RPMI7951 (cell line): Measurements from ENCODE around the gene OTOG. TPM values are rescaled to one million over a fixed set of nuclear protein-coding genes. Genes with fewer than 3 reads are reported as not detected.

Source experiments
- DNase-seq: peaks from one replicate; pipeline ENCODE4 v3.0.0-alpha.2; 2012; ENCODE audit warnings: low read depth
- total RNA-seq: library from RNA; depleted of rRNA; stranded (reverse); fragments of >200 nt; shearing (Covaris generic); gene quantifications from 2 replicates; pipeline ENCODE4 v1.2.3, GENCODE V29; 2014

The OTOG gene
- total RNA-seq, 1 experiment from 2014 or later, result not detected

DNA sequence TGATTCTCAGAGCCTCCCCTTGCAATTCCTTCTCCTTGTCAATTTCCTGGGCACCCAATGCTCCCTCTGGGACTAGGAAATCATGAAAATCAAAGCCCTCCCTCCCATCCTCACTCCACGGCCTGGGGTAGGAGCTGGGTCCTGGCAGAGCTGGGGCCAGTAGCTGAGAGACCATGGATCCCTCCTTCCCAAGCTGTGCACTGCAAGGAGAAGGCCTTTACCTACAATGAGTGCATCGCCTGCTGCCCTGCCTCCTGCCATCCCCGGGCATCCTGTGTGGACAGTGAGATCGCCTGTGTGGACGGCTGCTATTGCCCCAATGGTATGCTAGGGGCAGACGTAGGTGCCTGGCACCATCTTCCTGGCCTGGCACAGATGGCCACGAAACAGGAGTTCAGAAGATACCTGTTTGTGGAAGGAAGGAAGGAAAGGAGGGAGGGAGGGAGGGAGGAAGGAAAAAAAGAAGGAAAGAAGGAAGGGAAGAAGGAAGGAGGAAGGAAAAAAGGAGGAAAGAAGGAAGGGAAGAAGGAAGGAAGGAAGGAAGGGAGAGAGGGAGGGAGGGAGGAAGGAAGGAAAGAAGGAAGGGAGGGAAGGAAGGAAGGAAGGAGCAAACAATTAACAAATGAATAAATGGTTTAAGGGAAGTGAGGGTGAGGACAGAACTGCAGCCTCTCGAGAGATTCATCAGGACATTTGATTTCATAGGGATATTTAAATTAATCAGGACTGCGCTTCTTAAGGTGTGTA, 12.5 kb downstream of the OTOG start:
- DNase-seq, result no peak

- no peak for DNase-seq
Observed at GRCh38 chr11:17560281-17561110, 13.4 kb downstream of the OTOG start.

DNA sequence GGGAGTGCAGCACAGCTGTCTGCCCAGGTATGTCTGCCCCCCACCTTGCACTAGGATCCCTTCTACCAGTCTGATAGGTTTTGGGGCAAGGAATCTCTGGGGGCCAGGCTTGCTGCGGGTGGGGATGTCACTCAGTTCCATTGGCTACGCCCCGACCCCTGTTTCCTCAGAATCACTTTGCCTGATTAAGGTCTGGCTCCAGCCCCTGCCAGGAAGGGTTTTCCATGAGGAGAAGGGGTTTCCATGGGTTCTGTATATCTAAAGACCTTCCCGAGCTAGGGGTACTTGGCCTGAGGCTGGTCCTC, 14.0 kb downstream of the OTOG start:
- DNase-seq, result no peak

- DNase-seq, result no peak
Observed at GRCh38 chr11:17561526-17561925, 14.5 kb downstream of the OTOG start.

GRCh38 chr11:17563231-17563646, 16.2 kb downstream of the OTOG start:
- peak; percentile 1 for DNase-seq

GRCh38 chr11:17563961-17564686, 17.1 kb downstream of the OTOG start:
- DNase-seq, result no peak

GRCh38 chr11:17564687-17565042, 17.6 kb downstream of the OTOG start:
- no peak for DNase-seq

DNA sequence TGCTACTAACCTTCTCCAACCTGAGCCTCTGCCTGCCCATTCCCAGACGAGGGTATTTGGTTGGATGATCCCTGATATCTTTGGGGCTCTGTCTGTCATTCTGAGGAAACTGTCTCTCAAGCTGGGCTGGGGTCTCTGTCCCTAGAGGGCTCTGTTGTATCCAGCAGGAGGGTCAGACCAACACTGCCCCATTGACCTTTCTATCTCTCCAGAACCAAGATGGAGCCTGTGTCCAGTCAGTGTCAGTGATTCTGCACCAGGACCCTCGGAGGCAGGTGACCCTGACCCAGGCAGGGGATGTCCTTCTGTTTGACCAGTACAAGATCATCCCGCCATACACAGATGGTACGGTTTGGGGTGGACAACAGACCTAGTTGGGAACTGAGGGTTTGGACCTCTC, 21.9 kb downstream of the OTOG start:
- no peak for DNase-seq

GRCh38 chr11:17570034-17570433, 23.0 kb downstream of the OTOG start:
- DNase-seq, result no peak

GRCh38 chr11:17571431-17572358, 24.6 kb downstream of the OTOG start:
- no peak for DNase-seq

DNA sequence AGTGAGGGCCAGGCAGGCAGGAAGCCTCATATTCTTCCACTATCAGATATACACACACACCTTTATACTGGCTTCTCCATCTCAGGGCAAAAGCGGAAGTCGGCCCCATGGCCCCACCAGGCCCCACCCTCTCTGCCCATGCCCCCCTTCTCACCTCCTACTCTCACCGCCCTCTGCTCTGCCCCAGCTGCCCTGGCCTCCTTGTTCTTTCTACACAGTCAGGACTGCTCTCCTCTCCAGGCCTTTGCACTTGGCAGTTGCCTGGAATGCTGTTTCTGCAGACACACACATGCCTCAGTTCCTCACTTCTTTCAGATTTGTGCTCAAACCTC, 25.3 kb downstream of the OTOG start:
- DNase-seq, result no peak

GRCh38 chr11:17572791-17573460, 25.9 kb downstream of the OTOG start:
- DNase-seq, result no peak

DNA sequence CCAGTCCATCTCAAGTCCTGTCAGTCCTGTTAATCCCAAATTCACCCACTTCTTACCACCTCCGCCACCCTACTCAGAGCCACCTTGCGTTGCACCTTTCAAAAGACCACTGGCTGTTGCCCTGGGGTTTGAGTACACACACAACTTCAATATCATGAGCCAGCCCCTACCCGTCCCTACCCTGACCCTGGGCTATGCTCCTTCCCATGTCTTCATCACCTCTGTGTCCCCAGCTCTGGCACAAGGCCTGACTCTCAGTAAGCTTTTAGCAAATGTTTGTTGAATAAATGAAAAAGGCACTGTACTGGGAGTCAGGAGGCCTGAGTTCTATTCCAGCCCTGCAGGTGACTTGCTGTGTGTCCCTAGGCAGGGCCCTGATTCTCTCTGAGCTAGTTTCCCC, 26.5 kb downstream of the OTOG start:
- no peak for DNase-seq

- no peak for DNase-seq
Observed at GRCh38 chr11:17574141-17575091, 27.4 kb downstream of the OTOG start.

DNA sequence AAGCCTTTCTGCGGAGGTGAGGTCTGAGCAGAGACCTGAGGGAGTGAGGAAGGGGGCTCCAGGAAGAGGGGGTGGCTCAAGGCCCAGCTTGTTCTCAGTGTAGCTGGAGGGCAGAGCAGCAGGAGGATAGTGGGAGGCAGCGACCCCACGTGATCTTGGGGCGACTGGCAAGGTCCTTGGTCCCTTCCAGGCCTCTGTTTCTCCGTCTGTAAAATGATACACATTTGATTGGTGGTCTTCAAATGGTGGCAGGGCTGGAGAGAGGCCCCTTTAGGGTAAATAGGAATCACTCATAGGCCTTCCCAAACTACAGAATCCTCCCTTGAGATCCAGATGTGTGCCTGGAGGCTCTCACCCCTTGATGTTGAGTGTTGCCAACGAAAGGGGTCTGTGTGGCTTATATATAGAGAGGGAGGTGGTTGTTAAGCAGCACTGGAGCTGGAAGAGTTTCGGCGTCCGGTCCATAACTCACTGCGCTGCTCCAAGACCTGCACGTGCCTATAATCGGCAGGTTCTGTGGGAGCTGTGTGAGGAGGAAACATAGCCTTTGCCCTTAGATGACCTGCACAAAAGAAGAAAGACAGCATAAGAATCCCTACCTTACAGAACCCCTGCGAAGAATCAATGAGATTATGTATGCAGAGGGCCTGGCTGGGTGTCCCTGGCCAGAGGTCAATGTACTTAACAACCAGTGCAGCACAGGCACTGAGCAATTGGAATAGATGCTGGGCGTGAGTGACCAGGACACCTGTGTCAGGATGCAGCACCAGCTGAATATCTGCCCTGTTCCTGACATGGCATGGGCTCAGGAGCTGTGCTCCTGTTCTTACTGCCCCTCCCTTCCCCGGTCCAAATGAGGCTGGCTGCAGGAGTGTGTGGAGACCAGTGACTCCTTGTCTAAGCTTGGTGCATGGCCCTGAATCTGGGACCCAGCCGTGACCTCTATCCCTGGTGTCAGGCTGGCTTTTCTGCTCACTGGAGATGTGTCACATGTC, 28.7 kb downstream of the OTOG start:
- DNase-seq, result no peak

DNA sequence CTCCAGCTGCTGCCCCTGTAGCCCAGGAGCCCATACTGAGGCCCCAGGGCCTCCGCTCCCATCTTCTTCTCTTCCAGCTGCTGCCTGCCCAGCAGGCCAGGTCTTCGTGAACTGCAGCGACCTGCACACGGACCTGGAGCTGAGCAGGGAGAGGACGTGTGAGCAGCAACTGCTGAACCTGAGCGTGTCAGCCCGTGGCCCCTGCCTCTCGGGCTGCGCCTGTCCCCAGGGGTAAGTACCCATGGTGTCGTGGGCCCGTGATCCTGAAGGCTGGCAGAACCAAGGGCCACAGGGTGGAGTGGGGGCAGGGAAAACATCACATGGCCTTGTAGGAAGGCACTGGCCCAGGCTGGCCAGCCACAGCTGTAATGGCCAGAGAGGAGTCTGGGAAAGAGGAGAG, 31.2 kb downstream of the OTOG start:
- no peak for DNase-seq

DNA sequence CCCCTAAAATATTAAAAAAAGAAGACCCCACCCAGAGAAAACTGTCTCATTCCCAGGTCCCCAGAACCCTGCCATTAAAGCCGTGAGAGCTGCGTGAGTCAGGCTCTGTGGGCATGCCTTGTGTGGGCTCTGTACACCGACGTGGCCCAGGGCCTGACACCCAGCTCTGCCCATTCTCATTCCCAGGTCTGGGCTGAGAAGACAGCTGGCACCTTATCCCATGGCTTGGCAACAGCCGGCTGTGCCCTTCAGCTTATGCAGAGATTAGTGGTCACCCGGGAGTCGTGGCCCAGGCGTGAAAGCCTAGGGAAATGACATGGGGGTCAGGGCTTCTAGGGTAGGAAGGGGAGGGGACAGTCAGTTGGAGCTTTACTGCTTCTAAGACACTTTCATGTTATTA, 31.9 kb downstream of the OTOG start:
- no peak for DNase-seq

GRCh38 chr11:17579451-17579850, 32.4 kb downstream of the OTOG start:
- DNase-seq, result no peak

DNA sequence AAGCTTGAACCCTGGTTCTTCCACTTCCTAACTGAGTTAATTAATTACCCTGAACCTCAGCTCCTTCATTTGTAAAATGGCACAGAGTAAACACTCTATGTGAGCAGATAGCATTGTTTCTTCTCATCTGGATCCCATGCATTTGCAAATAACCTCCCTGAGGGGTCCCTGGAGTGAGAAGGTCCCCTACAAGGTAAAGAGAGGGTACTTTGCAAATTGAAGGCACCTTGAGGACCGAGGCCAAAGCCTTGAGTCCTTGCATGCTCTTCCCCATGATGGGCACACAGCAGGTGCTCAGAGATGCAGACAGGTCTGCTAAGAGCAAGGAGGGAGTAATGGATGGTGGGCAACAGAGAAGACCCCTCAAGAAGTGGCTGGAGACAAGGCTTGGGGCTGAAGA, 33.2 kb downstream of the OTOG start:
- no peak for DNase-seq
